H1 (cell line): ENCODE measurements around the gene PAK2.
"Not testable (repeated sequence)": the region's sequence is repeated elsewhere in the genome, so short reads cannot be mapped to it uniquely, and the experiment has no call there.

Experiments used
- BCL11A ChIP-seq, 2 experiments: IDR thresholded peaks; one replicate each; pipeline ENCODE4 v1.6.1; 2011; ENCODE audit warnings: low read depth in 2 of 2, low read length in 2 of 2, mild to moderate bottlenecking in 2 of 2
- CREB1 ChIP-seq: IDR thresholded peaks from 2 replicates; pipeline ENCODE4 v1.6.1; 2012; ENCODE audit warnings: inconsistent platforms
- CTCF ChIP-seq, 3 experiments: IDR thresholded peaks; 1 replicate in 2 of 3; 2 replicates in 1 of 3; pipeline versions ENCODE4 v1.5.1 to v1.6.1; 2011; ENCODE audit warnings: low read length in 3 of 3, mild to moderate bottlenecking in 3 of 3, inconsistent platforms in 2 of 3, low read depth in 1 of 3, moderate library complexity in 1 of 3; ENCODE audit not compliant: insufficient read depth in 1 of 3; ENCODE audit errors: control extremely low read depth in 1 of 3
- EP300 ChIP-seq, 2 experiments: IDR thresholded peaks; 1 replicate in 1 of 2; 2 replicates in 1 of 2; pipeline ENCODE4 v1.6.1; 2011 to 2012; ENCODE audit warnings: low read depth in 2 of 2, low read length in 2 of 2, mild to moderate bottlenecking in 2 of 2, borderline replicate concordance in 1 of 2, inconsistent platforms in 1 of 2, moderate library complexity in 1 of 2
- HDAC2 ChIP-seq, 2 experiments: fragments of 300-600 bp in 1 of 2; sonication (generic) in 1 of 2; IDR thresholded peaks; 2 replicates each; pipeline ENCODE4 v1.6.1; 2011 to 2012; ENCODE audit warnings: low read depth in 2 of 2, low read length in 2 of 2, mild to moderate bottlenecking in 2 of 2, moderate library complexity in 2 of 2, borderline replicate concordance in 1 of 2, inconsistent platforms in 1 of 2
- POLR2A ChIP-seq, 2 experiments: IDR thresholded peaks; 1 replicate in 1 of 2; 2 replicates in 1 of 2; pipeline ENCODE4 v1.6.1; 2011; ENCODE audit warnings: low read depth in 2 of 2, low read length in 2 of 2, mild to moderate bottlenecking in 2 of 2; ENCODE audit errors: control extremely low read depth in 1 of 2
- POLR2AphosphoS5 ChIP-seq: IDR thresholded peaks from 2 replicates; pipeline ENCODE4 v1.6.1; 2011; ENCODE audit warnings: low read depth, low read length
- SAP30 ChIP-seq: fragments of 300-600 bp; sonication (generic); IDR thresholded peaks from 2 replicates; pipeline ENCODE4 v1.7.1; 2012; ENCODE audit warnings: low read length, moderate library complexity, mild to moderate bottlenecking, inconsistent platforms; ENCODE audit not compliant: insufficient read depth, insufficient replicate concordance
- SIN3A ChIP-seq, 2 experiments: IDR thresholded peaks in 1 of 2; conservative IDR thresholded peaks in 1 of 2; 2 replicates each; pipeline ENCODE4 v1.6.1; 2011 to 2012; ENCODE audit warnings: low read length in 2 of 2, improper control_type of control experiment in 1 of 2, low read depth in 1 of 2, mild to moderate bottlenecking in 1 of 2
- SP2 ChIP-seq: IDR thresholded peaks from 2 replicates; pipeline ENCODE4 v1.6.1; 2012; ENCODE audit warnings: mild to moderate bottlenecking, low read length, inconsistent platforms
- YY1 ChIP-seq: IDR thresholded peaks from 2 replicates; pipeline ENCODE4 v1.6.1; 2011; ENCODE audit warnings: low read depth, mild to moderate bottlenecking, low read length
- ZNF274 ChIP-seq: IDR thresholded peaks from 2 replicates; pipeline ENCODE4 v1.7.0; 2012; ENCODE audit warnings: low read length, borderline replicate concordance; ENCODE audit errors: extremely low read depth
- TF ChIP-seq, protein P1 (sequence below): IDR thresholded peaks from 2 replicates; pipeline ENCODE4 v1.6.1; 2012; ENCODE audit warnings: inconsistent platforms
- TF ChIP-seq, protein P2 (sequence below): IDR thresholded peaks from 2 replicates; pipeline ENCODE4 v1.6.1; 2011; ENCODE audit warnings: low read length, improper control_type of control experiment

DNA sequence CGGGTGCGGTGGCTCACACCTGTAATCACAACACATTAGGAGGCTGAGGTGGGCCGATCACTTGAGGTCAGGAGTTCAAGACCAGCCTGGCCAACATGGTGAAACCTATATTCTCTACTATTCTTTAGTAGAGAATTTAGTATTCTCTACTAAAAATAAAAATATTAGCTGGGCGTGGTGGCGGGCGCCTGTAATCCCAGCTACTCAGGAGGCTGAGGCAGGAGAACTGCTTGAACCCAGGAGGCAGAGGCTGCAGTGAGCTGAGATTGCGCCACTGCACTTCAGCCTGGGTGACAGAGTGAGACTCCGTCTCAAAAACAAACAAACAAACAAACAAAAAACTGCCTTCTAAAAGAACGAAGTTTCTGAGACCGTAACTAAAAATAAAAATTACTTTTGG is 3.9 kb downstream of the PAK2 start:
- not testable (repeated sequence) for TF ChIP-seq CREB1; EP300 (IDR thresholded peaks at IDR 0.05; ENCODE audit: borderline replicate concordance in 1 of 2, low read depth in 2 of 2, low read length in 2 of 2); POLR2A (IDR thresholded peaks at IDR 0.05; ENCODE audit: control extremely low read depth in 1 of 2, low read depth in 2 of 2, low read length in 2 of 2); CTCF (IDR thresholded peaks at IDR 0.05; ENCODE audit: control extremely low read depth in 1 of 3, insufficient read depth in 1 of 3, low read depth in 1 of 3, low read length in 3 of 3); SAP30; SIN3A (conservative IDR thresholded peaks at IDR 0.05 in 1 of 2, IDR thresholded peaks at IDR 0.05 in 1 of 2; ENCODE audit: low read depth in 1 of 2, low read length in 2 of 2); YY1; BCL11A (IDR thresholded peaks at IDR 0.05; ENCODE audit: low read depth in 2 of 2, low read length in 2 of 2); HDAC2 (IDR thresholded peaks at IDR 0.05; ENCODE audit: borderline replicate concordance in 1 of 2, low read depth in 2 of 2, low read length in 2 of 2); ZNF274; SP2; POLR2AphosphoS5
- TF ChIP-seq, protein P1, sequence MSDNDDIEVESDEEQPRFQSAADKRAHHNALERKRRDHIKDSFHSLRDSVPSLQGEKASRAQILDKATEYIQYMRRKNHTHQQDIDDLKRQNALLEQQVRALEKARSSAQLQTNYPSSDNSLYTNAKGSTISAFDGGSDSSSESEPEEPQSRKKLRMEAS = not testable (repeated sequence)
- TF ChIP-seq, protein P2, sequence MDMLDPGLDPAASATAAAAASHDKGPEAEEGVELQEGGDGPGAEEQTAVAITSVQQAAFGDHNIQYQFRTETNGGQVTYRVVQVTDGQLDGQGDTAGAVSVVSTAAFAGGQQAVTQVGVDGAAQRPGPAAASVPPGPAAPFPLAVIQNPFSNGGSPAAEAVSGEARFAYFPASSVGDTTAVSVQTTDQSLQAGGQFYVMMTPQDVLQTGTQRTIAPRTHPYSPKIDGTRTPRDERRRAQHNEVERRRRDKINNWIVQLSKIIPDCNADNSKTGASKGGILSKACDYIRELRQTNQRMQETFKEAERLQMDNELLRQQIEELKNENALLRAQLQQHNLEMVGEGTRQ = not testable (repeated sequence)
